HK-2 (cell line): Measurements from ENCODE around the gene C5AR1.
"Not testable (repeated sequence)": the region's sequence is repeated elsewhere in the genome, so short reads cannot be mapped to it uniquely, and the experiment has no call there.

Source experiments
- DNase-seq: peaks from one replicate; pipeline ENCODE4 v3.0.0-alpha.2; 2018; ENCODE audit not compliant: unreplicated experiment

C5AR1 gene

DNA sequence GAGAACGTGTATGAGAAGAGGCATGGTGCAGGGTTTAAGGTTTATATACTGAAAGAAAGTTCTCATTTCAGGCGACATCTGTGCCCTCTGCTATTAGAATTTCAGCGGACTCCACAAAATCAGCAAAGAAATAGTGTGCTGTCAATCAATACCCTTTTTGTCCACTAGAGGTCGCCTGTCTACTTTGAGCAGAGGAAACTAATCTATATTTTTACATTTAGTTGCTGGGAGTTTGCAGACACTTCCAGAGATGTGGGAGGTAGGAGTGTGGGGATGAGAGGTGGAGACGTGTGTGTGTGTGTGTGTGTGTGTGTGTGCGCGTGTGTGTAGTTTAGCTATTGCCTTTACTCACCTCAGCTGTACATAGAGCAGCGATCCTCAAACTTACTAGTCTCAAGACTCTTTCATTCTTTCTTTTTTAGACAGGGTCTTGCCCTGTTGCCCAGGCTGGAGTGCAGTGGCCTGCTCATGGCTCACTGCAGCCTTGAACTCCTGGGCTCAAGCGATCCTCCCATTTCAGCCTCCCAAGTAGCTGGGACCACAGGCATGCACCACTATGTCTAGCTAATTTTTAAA, 25.2 kb upstream of the C5AR1 start:
- DNase-seq: peak; percentile 24

DNA sequence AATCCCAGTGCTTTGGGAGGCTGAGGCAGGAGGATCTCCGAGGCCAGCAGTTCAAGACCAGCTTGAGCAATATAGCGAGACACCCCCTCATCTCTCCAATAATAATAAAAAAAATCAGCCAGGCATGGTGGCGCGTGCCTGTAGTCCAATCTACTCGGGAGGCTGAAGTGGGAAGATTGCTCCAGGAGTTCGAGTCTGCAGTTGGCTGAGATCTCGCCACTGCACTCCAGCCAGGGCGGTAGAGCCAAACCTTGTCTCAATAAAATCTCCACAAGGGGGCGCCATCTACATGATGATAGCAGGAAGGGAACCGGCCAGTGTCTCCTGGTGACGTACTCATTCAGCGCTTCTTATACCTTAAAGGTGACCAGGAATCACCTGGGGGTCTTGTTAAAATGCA, 13.6 kb upstream of the C5AR1 start:
- DNase-seq: peak; percentile 73

DNA sequence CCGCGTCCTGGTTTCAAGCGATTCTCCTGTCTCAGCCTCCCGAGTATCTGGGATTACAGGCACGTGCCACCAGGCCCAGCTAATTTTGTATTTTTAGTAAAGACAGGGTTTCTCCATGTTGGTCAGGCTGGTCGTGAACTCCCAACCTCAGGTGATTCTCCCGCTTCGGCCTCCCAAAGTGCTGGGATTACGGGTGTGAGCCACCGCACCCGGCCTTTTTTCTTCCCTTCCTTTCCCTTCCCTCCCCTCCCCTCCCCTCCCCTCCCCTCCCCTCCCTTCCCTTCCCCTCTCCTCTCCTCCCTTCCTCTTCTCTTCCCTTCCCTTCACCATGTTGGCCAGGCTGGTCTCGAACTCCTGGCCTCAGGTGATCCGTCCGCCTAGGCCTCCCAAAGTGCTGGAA, 8.8 kb upstream of the C5AR1 start:
- not testable (repeated sequence) for DNase-seq

DNA sequence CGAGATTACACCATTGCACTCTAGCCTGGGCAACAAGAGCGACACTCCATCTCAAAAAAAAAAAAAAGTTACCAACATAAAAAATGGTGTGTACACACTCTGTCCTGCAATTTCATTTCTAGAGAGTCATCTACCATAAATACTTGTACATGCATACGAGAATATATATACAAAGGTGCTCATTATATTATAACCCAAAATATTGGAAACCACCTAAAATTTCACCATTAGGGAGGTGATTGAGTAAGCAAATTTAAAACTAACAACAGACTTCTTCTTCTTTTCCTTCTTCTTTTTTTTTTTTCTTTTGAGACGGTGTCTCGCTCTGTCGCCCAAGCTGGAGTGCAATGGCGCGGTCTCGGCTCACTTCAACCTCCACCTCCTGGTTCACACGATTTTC, 7.4 kb upstream of the C5AR1 start:
- no peak for DNase-seq

DNA sequence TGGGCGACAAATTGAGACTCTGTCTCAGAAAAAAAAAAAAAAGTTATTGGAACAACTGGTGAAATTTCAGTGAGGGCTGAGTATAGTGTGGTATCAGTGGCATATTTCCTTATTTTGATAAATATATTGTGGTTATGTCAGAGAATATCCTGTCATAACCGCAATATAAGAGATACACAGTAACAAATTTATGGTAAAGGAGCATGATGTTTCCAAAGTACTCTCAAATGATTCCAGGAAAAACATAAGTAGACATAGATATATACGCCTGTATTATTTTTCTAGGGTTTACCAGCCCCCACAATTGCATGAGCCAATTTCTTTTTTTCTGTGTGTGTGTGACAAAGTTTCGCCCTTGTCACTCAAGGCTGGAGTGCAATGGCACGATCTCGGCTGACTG, 5.7 kb upstream of the C5AR1 start:
- no peak for DNase-seq

DNA sequence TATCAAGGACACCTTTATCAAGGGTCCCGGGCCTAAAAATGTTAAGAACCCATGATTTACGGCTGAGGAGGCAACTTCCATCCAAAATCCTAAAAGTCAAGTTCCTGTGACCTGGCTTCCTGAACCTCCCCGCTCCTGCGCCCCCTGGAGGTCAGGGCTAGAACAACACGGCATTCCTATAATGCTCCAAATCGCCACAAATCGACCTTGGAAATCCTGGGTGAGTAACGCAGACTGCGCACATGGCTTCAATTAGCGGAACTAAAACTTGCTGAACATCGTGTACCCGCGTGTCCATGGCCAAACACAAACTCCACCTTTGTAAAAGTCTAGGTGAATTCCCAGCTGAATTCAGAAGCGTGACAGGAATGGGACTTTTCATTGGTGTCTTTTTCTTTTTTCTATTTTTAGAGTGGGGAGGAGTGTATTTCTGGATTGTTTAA, 4.3 kb upstream of the C5AR1 start:
- DNase-seq: peak; percentile 86

DNA sequence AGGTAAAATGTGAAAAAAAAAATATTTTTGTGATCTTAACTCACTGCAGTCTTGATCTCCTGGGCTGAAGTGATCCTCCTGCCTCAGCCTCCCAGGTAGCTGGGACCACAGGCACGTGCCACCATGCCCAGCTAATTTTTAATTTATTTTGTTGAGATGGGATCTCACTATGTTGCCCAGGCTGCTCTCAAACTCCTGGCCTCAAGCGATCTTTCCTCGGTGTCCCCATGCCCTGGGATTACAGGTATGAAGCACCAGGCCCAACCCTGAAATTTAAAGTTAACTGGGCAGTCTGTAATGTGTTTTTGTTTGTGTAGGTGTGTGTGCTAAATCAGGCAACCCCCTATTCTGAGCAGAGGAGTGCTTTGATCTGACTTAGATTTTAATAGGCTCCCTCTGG, 3.4 kb upstream of the C5AR1 start:
- DNase-seq: no peak

DNA sequence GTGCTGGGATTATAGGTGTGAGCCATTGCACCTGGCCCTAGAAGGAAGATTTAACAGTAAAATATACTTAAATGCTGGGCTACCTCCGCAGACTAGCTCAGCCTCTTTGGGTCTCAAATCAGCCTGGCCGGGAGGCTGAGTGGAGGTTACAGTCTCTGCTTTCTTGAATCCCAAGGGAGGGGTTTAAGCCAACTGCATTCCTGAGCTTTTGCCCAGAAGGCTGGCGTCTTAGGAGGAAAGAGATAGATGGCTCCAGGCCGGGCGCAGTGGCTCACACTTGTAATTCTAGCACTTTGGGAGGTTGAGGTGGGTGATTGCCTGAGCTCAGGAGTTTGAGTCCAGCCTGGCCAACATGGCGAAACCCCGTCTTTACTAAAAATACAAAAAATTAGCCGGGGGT, 623 bp upstream of the C5AR1 start:
- no peak for DNase-seq

DNA sequence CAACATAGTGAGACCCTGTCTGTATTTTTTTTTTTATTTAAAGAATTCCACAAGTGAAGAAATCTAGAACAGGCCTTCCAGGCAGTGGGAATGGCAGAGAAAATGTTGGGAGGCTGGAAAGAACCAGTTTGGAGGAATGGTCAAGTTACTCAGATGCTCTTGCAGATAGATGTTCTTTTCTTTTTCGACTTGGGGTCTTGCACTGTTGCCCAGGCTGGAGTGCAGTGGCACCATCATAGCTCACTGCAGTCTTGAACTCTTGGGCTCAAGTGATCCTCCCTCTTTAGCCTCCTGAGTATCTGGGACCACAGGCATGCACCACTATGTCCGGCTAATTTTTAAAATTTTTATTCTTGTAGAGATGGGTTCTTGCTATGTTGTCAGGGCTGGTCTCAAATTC, 662 bp downstream of the C5AR1 start:
- no peak for DNase-seq

DNA sequence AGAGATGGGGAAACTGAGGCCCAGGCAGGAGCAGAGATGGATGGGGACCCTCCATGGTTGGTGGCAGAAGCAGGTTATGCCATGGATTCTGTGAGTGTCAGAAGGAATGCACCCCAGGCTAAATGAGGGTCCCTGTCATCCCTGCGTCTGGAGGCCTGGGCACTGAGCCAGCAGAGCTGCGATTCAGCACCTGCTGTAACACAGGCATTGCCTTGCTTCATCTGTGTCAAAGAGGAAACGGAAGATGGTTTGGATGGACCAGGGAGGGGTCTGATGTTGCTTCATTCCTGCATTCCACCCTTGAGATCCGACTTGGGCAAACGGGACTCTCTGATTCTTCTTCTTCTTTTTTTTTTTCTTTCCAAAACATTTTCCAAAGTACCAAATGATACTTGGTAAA, 1.2 kb downstream of the C5AR1 start:
- no peak for DNase-seq

DNA sequence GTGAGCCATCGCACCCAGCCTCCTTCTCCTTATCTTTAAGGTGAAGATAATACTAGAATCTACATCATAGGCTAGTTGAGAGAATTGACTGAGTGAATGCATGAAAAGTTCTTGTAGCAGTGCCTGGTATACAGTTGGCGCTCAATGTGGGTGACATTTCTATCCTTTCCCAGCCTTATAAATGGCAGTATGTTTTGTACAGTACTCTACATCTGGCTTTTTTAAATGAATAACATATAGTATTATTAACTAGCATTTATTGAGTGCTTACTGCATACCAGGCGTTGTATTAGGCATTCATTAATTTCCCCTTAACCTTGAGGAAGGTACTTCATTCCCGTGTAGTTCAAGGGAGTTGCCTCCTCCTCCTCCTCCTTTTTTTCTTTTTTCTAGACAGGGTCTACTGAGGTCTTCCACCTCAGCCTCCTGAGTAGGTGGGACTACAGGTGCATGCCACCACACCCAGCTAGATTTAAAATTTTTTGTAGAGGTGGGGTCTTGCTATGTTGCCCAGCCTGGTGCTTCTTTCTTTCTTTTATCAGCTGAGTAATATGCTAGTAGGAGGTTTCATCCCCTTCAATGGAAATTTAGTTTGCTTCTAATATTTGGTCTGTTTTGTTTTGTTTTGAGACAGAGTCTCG, 2.8 kb downstream of the C5AR1 start:
- no peak for DNase-seq

DNA sequence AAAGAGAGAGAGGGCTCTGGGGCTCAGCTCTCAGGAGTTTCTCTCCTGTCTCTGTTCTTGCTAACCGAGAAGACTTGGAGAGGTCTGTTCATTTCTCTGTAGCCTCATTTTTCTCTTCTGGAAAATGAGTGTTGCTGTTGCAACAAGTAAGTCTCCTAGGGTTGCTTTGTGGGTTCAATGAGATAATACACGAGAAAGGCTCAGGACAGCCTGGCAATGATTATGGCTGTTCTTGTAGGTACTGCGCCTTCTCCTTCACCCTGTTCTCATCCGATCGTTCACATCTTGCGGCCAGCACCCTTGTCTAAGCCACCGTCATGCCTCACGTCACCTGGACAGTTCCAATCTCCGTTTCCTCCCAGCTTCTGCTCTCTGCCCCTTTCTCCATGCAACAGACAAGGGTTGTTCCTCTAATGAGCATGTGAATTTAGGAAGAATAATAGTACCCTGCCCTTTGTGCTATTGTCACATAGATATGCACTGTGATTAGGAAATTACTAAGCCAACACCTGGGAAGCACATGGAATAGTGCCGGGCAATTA, 4.2 kb downstream of the C5AR1 start:
- no peak for DNase-seq

DNA sequence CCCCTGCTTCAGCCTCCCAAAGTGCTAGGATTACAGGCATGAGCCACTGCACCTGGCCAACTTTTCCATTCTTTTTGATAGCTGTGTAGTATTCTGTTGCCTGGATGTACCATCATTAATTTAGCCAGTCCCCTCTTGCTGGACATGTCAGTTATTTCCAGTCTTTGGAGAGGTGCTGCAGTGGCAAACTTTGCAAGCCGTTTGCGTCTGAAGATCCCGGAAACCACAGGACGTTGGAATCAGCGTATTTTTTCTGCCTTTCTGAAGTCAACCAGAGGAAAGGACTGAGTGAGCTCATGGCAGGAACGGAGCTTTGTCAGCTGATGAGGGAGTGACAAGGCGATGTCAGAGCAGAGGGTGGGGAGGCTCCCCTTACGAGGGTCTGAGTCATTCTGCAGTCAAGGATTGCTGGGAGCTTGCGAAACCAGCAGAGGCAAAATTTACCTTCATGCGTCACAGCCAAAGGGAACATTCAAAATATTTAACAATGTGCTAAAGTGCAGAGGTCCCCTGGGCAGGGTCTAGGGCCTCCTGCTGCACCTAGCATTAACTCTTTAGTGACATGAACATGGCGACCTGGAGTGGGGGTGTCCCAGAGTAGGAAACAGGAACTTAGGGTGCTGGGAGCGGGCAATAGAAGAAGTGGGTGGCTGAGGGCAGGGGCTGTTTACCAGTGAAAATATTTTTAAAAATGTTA, 5.6 kb downstream of the C5AR1 start:
- peak; percentile 78 for DNase-seq

DNA sequence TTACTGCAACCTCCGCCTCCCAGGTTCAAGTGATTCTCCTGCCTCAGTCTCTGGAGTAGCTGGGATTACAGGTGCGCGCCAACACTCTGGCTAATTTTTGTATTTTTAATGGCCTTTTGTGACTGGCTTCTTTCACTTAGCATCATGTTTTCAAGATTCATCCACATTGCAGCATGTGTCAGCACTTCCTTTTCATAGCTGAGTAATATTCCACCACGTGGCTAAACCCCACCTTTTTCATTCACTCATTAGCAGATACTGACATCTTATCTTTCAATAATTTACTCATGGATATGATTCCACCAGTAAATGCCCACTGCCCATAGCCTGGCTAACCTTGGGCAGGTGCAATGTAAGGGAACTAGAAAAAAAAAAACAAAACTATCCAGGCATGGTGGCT, 6.9 kb downstream of the C5AR1 start:
- DNase-seq: no peak

DNA sequence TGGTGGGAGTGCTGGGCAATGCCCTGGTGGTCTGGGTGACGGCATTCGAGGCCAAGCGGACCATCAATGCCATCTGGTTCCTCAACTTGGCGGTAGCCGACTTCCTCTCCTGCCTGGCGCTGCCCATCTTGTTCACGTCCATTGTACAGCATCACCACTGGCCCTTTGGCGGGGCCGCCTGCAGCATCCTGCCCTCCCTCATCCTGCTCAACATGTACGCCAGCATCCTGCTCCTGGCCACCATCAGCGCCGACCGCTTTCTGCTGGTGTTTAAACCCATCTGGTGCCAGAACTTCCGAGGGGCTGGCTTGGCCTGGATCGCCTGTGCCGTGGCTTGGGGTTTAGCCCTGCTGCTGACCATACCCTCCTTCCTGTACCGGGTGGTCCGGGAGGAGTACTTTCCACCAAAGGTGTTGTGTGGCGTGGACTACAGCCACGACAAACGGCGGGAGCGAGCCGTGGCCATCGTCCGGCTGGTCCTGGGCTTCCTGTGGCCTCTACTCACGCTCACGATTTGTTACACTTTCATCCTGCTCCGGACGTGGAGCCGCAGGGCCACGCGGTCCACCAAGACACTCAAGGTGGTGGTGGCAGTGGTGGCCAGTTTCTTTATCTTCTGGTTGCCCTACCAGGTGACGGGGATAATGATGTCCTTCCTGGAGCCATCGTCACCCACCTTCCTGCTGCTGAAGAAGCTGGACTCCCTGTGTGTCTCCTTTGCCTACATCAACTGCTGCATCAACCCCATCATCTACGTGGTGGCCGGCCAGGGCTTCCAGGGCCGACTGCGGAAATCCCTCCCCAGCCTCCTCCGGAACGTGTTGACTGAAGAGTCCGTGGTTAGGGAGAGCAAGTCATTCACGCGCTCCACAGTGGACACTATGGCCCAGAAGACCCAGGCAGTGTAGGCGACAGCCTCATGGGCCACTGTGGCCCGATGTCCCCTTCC, 10.5 kb downstream of the C5AR1 start:
- no peak for DNase-seq

DNA sequence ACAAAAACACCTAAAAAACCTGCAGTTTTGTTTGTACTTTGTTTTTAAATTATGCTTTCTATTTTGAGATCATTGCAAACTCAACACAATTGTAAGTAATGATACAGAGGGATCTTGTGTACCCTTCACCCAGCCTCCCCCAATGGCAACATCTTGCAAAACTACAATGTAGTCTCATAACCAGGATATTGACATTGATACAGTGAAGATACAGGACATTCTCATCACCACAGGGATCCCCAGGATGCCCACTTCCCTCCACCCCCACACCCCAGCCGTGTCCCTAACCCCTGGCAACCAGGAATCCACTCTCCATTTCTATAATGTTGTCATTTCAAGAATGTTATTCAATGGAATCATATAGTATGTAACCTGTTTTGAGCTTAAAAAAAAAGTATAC, 12.0 kb downstream of the C5AR1 start:
- no peak for DNase-seq

DNA sequence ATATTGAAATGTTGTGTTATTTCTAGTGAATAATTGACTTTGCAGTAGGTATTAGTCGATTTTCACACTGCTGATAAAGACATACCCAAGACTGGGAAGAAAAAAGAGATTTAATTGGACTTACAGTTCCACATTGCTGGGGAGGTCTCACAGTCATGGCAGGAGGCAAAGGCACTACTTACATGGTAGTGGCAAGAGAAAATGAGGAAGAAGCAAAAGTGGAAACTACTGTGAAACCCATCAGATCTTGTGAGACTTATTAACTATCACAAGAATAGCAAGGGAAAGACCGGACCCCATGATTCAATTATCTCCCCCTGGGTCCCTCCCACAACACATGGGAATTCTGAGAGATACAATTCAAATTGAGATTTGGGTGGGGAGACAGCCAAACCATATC, 12.4 kb downstream of the C5AR1 start:
- DNase-seq: no peak

DNA sequence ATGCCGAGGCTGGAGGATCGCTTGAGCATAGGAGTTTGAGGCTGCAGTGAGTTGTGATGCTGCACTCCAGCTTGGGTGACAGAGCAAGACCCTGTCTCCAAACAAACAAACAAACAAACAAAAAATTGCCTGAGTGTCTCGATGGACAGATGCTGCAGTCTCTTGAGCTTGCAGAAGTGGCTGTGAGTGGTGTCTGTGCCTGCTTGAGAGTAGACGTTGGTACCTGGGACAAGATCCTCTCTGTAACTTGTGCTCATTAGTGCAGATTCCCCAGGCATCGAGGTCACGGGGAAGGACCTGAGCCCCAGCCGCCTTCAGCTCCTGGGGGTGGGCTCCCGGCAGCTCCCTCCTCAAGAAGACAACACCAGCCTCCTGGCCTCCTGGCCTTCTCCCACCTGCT, 13.7 kb downstream of the C5AR1 start:
- DNase-seq: no peak

DNA sequence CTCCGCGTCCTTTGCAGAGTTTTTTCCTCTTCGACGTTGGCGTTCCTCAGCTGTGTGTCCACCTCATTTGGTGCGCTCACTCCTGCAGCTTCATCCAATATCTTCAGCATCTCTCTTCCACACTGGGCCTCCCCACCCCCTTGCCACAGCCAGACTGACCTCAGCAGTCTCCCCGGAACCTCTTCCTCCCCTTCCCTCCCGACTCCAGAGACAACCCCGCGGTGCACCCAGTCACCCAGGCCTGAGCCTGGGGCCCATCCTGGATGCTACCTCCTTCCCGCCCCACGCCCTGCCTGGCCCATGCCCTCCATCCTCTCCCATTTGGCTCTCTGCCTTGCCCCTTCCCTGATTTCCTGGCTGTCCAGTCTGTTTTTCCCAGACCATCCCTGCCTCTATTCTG, 14.2 kb downstream of the C5AR1 start:
- DNase-seq: no peak

DNA sequence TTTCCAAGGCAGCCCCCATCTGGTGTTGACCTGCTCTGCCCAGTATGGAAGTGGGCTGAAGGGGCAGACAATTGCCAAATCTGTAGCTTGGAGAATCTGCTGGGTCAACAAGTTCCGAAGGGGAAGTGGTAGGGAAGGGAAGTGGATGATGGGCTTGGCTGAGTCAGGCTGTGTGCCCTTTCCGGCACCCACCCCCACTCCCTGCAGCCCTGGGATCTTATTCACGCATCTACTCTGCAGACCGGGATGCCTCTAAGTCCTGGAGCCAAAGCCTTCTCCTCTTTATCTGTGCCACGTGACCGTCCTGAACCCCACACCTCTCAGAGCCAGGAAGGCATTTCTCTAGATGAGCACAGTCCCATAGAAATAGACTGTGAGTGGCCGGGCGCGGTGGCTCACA, 14.8 kb downstream of the C5AR1 start:
- DNase-seq: no peak

DNA sequence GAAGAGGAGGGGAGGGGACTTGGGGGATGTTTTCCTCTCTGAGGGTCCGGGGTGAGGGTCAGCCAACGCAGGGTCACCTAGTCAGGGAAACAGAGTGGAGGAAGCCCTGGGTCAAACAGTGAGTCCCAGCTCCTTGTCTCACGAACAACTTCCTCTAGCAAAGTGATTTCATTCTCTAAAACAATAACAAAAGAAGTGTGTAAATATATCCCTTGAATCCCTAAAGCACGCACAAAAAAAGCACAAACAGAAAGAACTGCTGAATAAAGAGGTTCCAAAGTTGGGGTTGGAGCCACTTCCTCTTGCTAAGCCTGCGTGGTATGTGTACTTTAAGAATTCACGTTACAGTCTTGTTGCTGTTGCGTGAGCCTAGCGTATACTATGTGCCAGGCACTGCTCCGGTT, 20.8 kb downstream of the C5AR1 start:
- no peak for DNase-seq

DNA sequence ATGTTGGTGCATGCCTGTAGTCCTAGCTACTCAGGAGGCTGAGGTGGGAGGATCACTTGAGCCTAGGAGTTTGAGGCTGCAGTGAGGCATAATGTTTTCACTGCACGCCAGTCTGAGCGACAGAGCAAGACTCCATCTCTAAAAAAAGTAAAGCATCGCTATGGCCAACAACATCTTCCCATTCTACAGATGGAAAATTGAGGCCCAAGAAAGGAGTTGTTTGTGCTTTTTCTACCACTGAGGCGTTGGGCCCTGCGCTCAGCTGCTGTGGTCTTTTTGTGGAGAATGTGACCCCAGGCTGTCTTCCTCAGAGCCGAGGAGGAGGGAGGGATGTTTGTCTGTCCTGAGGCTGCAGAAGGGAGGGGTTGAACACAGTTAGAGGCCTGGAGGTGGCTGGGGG, 21.8 kb downstream of the C5AR1 start:
- DNase-seq: no peak
